ENCODE data around the gene CHCHD3.

DNA sequence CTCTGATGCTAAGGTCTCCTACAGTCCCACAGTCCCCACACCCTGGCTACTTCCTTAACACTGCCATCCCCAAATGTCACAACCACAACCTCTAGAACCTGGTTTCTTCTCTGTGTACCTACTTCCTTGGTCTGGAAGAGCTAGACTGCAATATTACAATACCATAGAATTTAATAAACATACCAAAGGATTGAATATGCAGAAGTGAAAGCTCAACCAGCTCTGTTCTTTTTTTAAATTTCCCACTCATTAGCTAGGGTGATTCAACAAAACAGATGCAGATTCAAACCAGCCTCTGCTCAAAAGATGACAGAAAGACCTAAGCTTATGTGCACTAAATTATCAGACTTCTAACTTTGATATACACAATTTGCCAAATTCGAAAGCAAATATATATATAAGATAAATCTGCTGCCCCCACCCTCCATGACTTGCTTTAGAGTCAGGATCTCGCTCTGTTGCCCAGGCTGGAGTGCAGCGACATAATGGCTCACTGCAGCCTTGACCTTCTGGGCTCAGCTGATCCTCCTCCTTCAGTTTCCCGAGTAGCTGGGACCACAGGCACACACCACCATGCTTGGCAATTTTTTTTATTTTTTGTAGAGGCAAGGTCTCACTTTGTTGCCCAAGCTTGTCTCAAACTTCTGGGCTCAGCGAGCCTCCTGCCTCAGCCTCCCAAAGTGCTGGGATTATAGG, 212.6 kb downstream of the CHCHD3 start:
- TF ChIP-seq, protein P1, sequence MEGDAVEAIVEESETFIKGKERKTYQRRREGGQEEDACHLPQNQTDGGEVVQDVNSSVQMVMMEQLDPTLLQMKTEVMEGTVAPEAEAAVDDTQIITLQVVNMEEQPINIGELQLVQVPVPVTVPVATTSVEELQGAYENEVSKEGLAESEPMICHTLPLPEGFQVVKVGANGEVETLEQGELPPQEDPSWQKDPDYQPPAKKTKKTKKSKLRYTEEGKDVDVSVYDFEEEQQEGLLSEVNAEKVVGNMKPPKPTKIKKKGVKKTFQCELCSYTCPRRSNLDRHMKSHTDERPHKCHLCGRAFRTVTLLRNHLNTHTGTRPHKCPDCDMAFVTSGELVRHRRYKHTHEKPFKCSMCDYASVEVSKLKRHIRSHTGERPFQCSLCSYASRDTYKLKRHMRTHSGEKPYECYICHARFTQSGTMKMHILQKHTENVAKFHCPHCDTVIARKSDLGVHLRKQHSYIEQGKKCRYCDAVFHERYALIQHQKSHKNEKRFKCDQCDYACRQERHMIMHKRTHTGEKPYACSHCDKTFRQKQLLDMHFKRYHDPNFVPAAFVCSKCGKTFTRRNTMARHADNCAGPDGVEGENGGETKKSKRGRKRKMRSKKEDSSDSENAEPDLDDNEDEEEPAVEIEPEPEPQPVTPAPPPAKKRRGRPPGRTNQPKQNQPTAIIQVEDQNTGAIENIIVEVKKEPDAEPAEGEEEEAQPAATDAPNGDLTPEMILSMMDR (IDR thresholded peaks at IDR 0.05) = no peak
- TF ChIP-seq EP300 (IDR thresholded peaks at IDR 0.05) = no peak

Measured in tibial nerve (tissue), 4 donors.